Measurements from ENCODE around the gene SLC5A9.

SLC5A9 gene

GRCh38 chr1:48214820-48215219, 7.7 kb upstream of the SLC5A9 start:
- no peak for TF ChIP-seq Cebpa-rat (IDR thresholded peaks at IDR 0.05)
- Histone ChIP-seq H3K4me1 (no peaks in the 10 kb centered on the region), H3K4me2 (no peak overlapping the region), H3K36me3 (no peaks in the 10 kb centered on the region), H3K9me3 (no peaks in the 10 kb centered on the region), H4K20me1 (no peaks in the 10 kb centered on the region), H3K4me3 (no peak overlapping the region), H3K27ac (no peak overlapping the region), H3K27me3 (no peaks in the 10 kb centered on the region), H3K9ac (no peak overlapping the region)

- no peaks in the 10 kb centered on the region for H3K9me3 ChIP-seq
- H3K27ac ChIP-seq, result no peak overlapping the region
- no peak overlapping the region for H3K4me3 ChIP-seq
- no peaks in the 10 kb centered on the region for H3K36me3 ChIP-seq
- H3K27me3 ChIP-seq, result no peaks in the 10 kb centered on the region
- H3K4me1 ChIP-seq, result no peaks in the 10 kb centered on the region
- H4K20me1 ChIP-seq, result no peaks in the 10 kb centered on the region
- H3K4me2 ChIP-seq, result no peak overlapping the region
- no peak overlapping the region for H3K9ac ChIP-seq
- no peak for TF ChIP-seq Cebpa-rat (IDR thresholded peaks at IDR 0.05)
Measured at GRCh38 chr1:48215222-48215621, 7.3 kb upstream of the SLC5A9 start.

DNA sequence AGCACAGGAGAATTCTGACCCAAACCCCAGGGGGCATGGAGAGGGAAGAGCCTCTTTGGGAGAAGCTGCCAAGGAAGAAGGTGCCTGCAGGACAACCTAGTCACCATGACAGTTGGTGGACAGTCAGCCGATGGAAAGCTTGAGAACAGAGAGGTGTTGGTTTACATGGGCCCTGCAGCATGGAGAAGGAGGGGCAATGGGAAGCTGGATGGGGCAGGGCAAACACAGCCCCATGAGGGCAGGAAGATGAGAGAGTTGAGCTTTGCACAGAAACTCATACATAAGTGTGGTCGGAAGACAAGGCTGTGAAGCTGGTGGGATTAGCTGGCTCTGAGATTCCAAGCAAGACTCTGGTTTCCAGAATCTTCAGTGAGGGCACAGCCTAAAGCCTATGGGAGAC, 6.6 kb upstream of the SLC5A9 start:
- Histone ChIP-seq H3K27ac (no peak overlapping the region), H3K27me3 (no peaks in the 10 kb centered on the region), H3K4me3 (no peak overlapping the region), H3K9me3 (no peaks in the 10 kb centered on the region), H3K4me2 (no peak overlapping the region), H3K4me1 (no peaks in the 10 kb centered on the region), H4K20me1 (no peaks in the 10 kb centered on the region), H3K36me3 (no peaks in the 10 kb centered on the region), H3K9ac (no peak overlapping the region)
- TF ChIP-seq Cebpa-rat (IDR thresholded peaks at IDR 0.05), result no peak

DNA sequence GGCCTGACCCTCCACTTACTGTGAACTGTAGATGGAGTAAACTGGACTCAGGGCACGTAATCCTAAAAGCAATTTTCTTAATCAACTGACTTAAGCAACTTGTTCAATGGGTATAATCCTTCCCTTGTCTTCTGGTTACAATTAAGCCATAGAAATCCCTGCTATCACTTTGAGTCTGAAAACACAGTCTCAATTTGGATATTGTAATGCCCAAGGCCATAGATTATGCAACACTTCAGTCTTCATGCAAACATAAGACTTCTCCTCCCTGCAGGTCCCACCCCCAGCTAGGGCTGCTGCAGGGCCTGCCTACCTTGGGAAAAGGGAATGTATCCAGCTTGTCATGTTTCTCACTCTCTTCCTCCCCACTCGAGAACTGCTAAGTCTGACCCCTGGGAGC, 6.2 kb upstream of the SLC5A9 start:
- no peak overlapping the region for H3K9ac ChIP-seq
- no peaks in the 10 kb centered on the region for H3K9me3 ChIP-seq
- TF ChIP-seq Cebpa-rat (IDR thresholded peaks at IDR 0.05), result no peak
- no peaks in the 10 kb centered on the region for H3K4me1 ChIP-seq
- H3K27ac ChIP-seq, result no peak overlapping the region
- no peaks in the 10 kb centered on the region for H3K27me3 ChIP-seq
- no peaks in the 10 kb centered on the region for H3K36me3 ChIP-seq
- H4K20me1 ChIP-seq, result no peaks in the 10 kb centered on the region
- no peak overlapping the region for H3K4me2 ChIP-seq
- H3K4me3 ChIP-seq, result no peak overlapping the region

DNA sequence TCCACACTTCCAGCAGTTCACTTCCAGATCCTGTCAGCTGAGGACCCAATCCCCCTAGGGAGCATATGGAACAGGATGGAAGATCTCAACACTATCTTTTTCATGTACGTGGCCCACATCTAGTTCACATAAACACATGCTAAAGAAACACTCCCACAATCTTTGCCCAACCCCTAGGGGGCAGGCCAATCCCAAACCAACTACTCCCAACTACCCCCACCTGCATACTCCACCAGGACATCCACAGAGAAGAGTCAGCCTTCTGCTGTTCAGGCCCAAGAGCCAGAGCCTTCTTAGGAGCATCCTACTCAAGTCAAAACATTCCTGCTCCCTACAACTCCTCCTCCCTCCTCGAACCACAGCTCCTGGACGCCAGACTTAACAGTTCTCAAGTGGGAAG, 5.6 kb upstream of the SLC5A9 start:
- H3K27ac ChIP-seq, result no peak overlapping the region
- no peaks in the 10 kb centered on the region for H3K27me3 ChIP-seq
- TF ChIP-seq Cebpa-rat (IDR thresholded peaks at IDR 0.05), result no peak
- H3K4me1 ChIP-seq, result no peaks in the 10 kb centered on the region
- no peak overlapping the region for H3K4me3 ChIP-seq
- H3K9ac ChIP-seq, result no peak overlapping the region
- no peaks in the 10 kb centered on the region for H4K20me1 ChIP-seq
- no peaks in the 10 kb centered on the region for H3K9me3 ChIP-seq
- H3K4me2 ChIP-seq, result no peak overlapping the region
- no peaks in the 10 kb centered on the region for H3K36me3 ChIP-seq

GRCh38 chr1:48217856-48218255, 4.7 kb upstream of the SLC5A9 start:
- Histone ChIP-seq H4K20me1 (no peaks in the 10 kb centered on the region), H3K9me3 (no peaks in the 10 kb centered on the region), H3K27me3 (no peaks in the 10 kb centered on the region), H3K9ac (no peak overlapping the region), H3K4me2 (no peak overlapping the region), H3K4me1 (no peaks in the 10 kb centered on the region), H3K27ac (no peak overlapping the region), H3K4me3 (no peak overlapping the region), H3K36me3 (no peaks in the 10 kb centered on the region)
- TF ChIP-seq Cebpa-rat (IDR thresholded peaks at IDR 0.05), result no peak

DNA sequence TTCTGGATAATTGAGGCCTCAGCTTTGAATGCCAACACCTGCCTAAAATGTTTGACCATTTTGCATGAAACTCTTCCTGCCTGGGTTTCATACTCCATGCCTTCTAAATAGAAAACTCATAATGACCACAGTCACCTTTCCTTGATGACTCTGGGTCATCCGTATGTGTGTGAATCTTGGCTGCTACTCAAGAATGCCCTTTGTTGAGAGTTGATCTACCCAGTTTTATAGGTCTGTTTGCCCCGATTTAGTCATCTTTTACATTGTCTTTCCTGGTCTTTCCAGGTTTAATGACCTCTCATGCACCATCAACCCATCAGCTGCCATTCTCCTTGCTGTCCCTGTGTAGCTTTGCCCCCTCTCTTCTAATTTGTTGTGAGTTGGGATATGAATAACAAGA, 2.7 kb upstream of the SLC5A9 start:
- Histone ChIP-seq H3K36me3 (no peaks in the 10 kb centered on the region), H3K4me2 (no peak overlapping the region), H3K4me3 (no peak overlapping the region), H4K20me1 (no peaks in the 10 kb centered on the region), H3K9me3 (no peaks in the 10 kb centered on the region), H3K27me3 (no peaks in the 10 kb centered on the region), H3K4me1 (no peaks in the 10 kb centered on the region), H3K9ac (no peak overlapping the region), H3K27ac (no peak overlapping the region)
- TF ChIP-seq Cebpa-rat (IDR thresholded peaks at IDR 0.05), result no peak

DNA sequence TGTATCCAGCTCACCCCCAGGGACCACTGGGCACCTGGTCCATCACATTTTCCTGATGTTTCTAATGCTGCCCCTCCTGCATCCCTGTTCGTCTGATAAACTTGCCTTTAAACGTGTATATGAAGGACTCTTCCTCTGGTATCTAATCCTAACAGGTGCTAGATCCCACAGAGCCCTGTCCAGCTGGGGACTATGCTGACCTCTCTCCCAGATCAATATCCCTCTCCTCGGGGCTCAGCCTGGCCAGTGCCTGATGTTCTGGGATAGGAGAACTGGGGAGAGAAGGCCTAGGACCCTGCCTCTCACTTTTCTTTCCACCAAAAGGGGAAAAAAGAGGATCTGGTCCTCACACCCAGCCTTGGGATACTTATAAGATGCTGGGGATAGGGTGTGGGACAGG, 1.4 kb upstream of the SLC5A9 start:
- Histone ChIP-seq H3K4me1 (no peaks in the 10 kb centered on the region), H3K4me3 (no peak overlapping the region), H4K20me1 (no peaks in the 10 kb centered on the region), H3K27ac (no peak overlapping the region), H3K9me3 (no peaks in the 10 kb centered on the region), H3K36me3 (no peaks in the 10 kb centered on the region), H3K27me3 (no peaks in the 10 kb centered on the region), H3K4me2 (no peak overlapping the region), H3K9ac (no peak overlapping the region)
- TF ChIP-seq Cebpa-rat (IDR thresholded peaks at IDR 0.05), result no peak

DNA sequence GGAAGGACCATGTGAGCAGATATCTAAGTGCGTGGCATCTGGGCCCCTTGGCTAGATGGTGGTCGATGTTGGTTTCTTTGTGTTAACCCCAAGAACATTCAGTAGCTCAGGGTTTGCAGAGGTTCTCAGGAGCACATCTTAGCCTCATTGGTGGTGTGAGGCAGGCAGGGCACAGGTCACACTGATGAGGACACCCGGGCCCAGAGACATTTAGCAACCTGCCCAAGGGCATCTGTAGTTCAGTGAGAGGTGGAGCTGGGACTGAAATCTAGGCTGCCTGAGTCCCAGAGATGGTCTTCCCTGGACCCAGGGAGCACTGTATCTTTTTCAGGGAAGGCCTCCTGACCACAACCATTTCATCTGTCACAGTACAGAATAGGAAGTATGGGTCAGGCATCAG, 859 bp upstream of the SLC5A9 start:
- Histone ChIP-seq H3K4me2 (no peak overlapping the region), H3K4me3 (no peak overlapping the region), H3K27me3 (no peaks in the 10 kb centered on the region), H3K9ac (no peak overlapping the region), H3K36me3 (no peaks in the 10 kb centered on the region), H3K9me3 (no peaks in the 10 kb centered on the region), H3K27ac (no peak overlapping the region), H4K20me1 (no peaks in the 10 kb centered on the region), H3K4me1 (no peaks in the 10 kb centered on the region)
- TF ChIP-seq Cebpa-rat (IDR thresholded peaks at IDR 0.05), result no peak

GRCh38 chr1:48223366-48224240, 1.1 kb downstream of the SLC5A9 start:
- Histone ChIP-seq H3K27ac (no peak overlapping the region), H3K4me3 (no peak overlapping the region), H3K27me3 (no peaks in the 10 kb centered on the region), H3K9me3 (no peaks in the 10 kb centered on the region), H3K4me2 (no peak overlapping the region), H3K4me1 (peaks cover 15% of the 10 kb centered on the region), H3K9ac (no peak overlapping the region), H3K36me3 (no peaks in the 10 kb centered on the region), H4K20me1 (no peaks in the 10 kb centered on the region)
- TF ChIP-seq Cebpa-rat (IDR thresholded peaks at IDR 0.05), result no peak

GRCh38 chr1:48224791-48225190, 2.3 kb downstream of the SLC5A9 start:
- no peak overlapping the region for H3K4me2 ChIP-seq
- H3K9ac ChIP-seq, result no peak overlapping the region
- TF ChIP-seq Cebpa-rat (IDR thresholded peaks at IDR 0.05), result no peak
- no peaks in the 10 kb centered on the region for H3K27me3 ChIP-seq
- peaks cover 15% of the 10 kb centered on the region for H3K4me1 ChIP-seq
- H4K20me1 ChIP-seq, result no peaks in the 10 kb centered on the region
- H3K9me3 ChIP-seq, result no peaks in the 10 kb centered on the region
- no peak overlapping the region for H3K4me3 ChIP-seq
- H3K36me3 ChIP-seq, result no peaks in the 10 kb centered on the region
- no peak overlapping the region for H3K27ac ChIP-seq
